Measurements from ENCODE around the gene HCCS. TPM values are rescaled to one million over a fixed set of nuclear protein-coding genes. Genes with fewer than 3 reads are reported as not detected.
"Not testable (repeated sequence)": the region's sequence is repeated elsewhere in the genome, so short reads cannot be mapped to it uniquely, and the experiment has no call there.

HCCS gene
- total RNA-seq, 4 donors from 2014 or later: 10.4 to 25.2 (median 21.1) TPM

DNA sequence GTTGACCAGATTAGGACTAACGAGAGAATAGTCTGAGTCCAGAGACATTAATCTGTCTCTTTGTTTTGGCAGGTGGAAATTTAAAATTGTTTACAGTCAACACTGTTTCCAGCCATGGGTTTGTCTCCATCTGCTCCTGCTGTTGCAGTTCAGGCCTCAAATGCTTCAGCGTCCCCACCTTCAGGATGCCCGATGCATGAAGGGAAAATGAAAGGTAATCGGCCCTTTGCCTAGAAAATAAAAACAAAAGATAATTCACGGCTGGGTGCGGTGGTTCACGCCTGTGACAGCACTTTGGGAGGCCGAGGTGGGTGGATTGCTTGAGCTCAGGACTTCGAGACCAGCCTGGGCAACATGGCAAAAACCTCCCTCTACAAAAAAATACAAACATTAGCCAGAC is 815 bp downstream of the HCCS start:
- no peak for ATAC-seq
- in situ Hi-C loops (cut with MboI; ENCODE audit: low sequenced_read_pairs in 4 of 4): loop anchor here in 2 of 4 donors (25.0 kb wide), 1 partner anchor 925 kb away; no protein-coding TSS in a partner anchor
- no peak for DNase-seq
- H3K36me3 ChIP-seq: peaks cover 0 to 24% of the 10 kb centered on the region in 2 donors
- peak overlapping the region; percentile 84 to 90 (median 88) for H3K27ac ChIP-seq
- H3K4me1 ChIP-seq: peaks cover 4 to 15% of the 10 kb centered on the region in 2 donors
- TF ChIP-seq, protein P1, sequence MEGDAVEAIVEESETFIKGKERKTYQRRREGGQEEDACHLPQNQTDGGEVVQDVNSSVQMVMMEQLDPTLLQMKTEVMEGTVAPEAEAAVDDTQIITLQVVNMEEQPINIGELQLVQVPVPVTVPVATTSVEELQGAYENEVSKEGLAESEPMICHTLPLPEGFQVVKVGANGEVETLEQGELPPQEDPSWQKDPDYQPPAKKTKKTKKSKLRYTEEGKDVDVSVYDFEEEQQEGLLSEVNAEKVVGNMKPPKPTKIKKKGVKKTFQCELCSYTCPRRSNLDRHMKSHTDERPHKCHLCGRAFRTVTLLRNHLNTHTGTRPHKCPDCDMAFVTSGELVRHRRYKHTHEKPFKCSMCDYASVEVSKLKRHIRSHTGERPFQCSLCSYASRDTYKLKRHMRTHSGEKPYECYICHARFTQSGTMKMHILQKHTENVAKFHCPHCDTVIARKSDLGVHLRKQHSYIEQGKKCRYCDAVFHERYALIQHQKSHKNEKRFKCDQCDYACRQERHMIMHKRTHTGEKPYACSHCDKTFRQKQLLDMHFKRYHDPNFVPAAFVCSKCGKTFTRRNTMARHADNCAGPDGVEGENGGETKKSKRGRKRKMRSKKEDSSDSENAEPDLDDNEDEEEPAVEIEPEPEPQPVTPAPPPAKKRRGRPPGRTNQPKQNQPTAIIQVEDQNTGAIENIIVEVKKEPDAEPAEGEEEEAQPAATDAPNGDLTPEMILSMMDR (IDR thresholded peaks at IDR 0.05 in 4 of 5, conservative IDR thresholded peaks at IDR 0.05 in 1 of 5): no peak
- TF ChIP-seq POLR2A (IDR thresholded peaks at IDR 0.05): no peak
- peak overlapping the region; percentile 65 to 81 (median 71) for H3K4me3 ChIP-seq
- no peaks in the 10 kb centered on the region for H3K9me3 ChIP-seq
- H3K27me3 ChIP-seq: no peaks in the 10 kb centered on the region
- intact Hi-C loops (cut with DNase I; ENCODE audit: low total_unique reads): loop anchor here (5.0 kb wide), 1 partner anchor 655 kb away; no protein-coding TSS in a partner anchor

DNA sequence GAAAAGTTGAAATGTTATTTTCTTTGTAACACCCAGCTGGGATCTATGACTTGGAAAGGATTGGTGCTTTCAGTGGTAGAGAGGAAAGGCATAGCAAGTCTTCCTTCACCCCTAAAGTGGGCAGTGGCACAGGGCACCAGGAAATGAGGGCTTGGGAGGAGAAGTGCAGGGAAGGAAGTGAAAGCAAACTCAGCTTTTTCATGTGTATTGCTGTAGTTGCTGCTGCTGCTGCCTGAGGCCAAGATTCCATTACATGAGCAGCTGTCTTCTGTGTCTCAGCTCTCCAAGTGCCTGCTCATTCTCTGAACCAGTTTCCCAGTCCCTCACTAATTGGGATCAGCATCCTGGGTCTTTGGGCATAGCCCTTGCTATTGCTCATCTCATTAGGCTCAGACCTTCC is 2.6 kb downstream of the HCCS start:
- no peak for ATAC-seq
- TF ChIP-seq POLR2A (IDR thresholded peaks at IDR 0.05): no peak
- TF ChIP-seq, protein P1 (IDR thresholded peaks at IDR 0.05 in 4 of 5, conservative IDR thresholded peaks at IDR 0.05 in 1 of 5): no peak
- in situ Hi-C loops (cut with MboI; ENCODE audit: low sequenced_read_pairs in 4 of 4): loop anchor here in 2 of 4 donors (25.0 kb wide), 1 partner anchor 926 kb away; no protein-coding TSS in a partner anchor
- H3K9me3 ChIP-seq: no peaks in the 10 kb centered on the region
- H3K27ac ChIP-seq: peak overlapping the region in 1 of 4 donors; percentile 41
- DNase-seq: no peak
- intact Hi-C loops (cut with DNase I; ENCODE audit: low total_unique reads): loop anchor here (5.0 kb wide), 1 partner anchor 654 kb away; no protein-coding TSS in a partner anchor
- no peaks in the 10 kb centered on the region for H3K27me3 ChIP-seq
- peaks cover 4 to 15% of the 10 kb centered on the region in 2 donors for H3K4me1 ChIP-seq
- peaks cover 0 to 41% of the 10 kb centered on the region in 2 donors for H3K36me3 ChIP-seq
- no peak overlapping the region for H3K4me3 ChIP-seq

DNA sequence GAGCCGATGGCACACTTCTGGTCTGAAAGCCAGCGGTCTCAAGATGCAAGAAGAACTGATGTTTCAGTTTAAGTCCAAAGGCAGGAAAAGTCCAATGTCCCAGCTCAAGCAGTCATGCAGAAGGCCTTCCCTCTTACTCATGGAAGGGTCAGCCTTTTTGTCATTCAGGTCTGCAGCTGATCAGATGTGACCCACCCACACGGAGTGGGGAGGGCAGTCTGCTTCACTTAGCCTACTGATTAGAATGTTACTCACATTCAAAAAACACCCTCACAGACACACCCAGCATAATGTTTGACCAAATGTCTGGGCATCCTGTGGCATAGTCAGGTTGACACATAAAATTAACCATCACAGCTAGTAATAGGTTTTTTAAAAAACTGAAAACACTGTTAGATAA is 6.6 kb downstream of the HCCS start:
- ATAC-seq (no peak), DNase-seq (no peak)
- no peak overlapping the region for H3K27ac ChIP-seq
- no peaks in the 10 kb centered on the region for H3K27me3 ChIP-seq
- intact Hi-C loops (cut with DNase I; ENCODE audit: low total_unique reads) (no loop called here), in situ Hi-C loops (cut with MboI; ENCODE audit: low sequenced_read_pairs in 4 of 4) (loop anchor here in 2 of 4 donors (25.0 kb wide), 1 partner anchor 930 kb away; no protein-coding TSS in a partner anchor)
- H3K36me3 ChIP-seq: peaks cover 0 to 61% of the 10 kb centered on the region in 2 donors
- TF ChIP-seq, protein P1 (IDR thresholded peaks at IDR 0.05 in 4 of 5, conservative IDR thresholded peaks at IDR 0.05 in 1 of 5): no peak
- no peak for TF ChIP-seq POLR2A (IDR thresholded peaks at IDR 0.05)
- peaks cover 0 to 6% of the 10 kb centered on the region in 2 donors for H3K4me1 ChIP-seq
- no peaks in the 10 kb centered on the region for H3K9me3 ChIP-seq
- no peak overlapping the region for H3K4me3 ChIP-seq

DNA sequence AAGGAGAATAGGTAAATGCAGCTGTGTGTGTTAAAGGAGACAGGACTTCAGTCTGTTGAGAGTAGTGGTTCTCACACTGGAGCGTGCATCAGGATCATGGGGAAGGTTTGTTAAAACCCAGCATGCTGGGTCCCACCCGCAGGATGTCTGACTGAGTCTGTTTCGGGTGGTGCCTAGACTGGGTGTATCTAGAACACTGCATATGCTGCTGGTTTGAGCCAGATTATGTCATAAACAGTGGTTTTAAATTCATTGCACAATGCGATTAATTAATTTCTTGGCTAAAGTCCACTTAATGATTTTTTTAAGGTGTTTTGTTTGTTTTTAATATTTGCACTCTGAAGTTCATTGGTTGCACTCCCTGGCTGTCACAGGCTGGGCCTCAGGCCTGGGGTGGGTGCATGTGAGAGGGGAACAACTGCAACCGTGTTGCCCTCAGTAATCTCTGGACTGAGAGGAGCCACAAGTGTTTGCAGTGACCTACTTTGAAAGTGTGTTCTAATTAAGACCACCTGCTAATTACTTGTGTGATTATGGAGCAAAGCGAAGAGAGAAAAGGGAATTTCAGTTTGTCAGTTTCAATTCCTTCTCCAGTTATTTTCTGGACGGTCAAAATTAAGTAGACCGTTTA is 8.3 kb downstream of the HCCS start:
- TF ChIP-seq, protein P1 (IDR thresholded peaks at IDR 0.05 in 4 of 5, conservative IDR thresholded peaks at IDR 0.05 in 1 of 5): no peak
- no peak for TF ChIP-seq POLR2A (IDR thresholded peaks at IDR 0.05)
- H3K36me3 ChIP-seq: peaks cover 0 to 61% of the 10 kb centered on the region in 2 donors
- no peaks in the 10 kb centered on the region for H3K4me1 ChIP-seq
- no peak for DNase-seq
- H3K27me3 ChIP-seq: no peaks in the 10 kb centered on the region
- no peaks in the 10 kb centered on the region for H3K9me3 ChIP-seq
- no peak overlapping the region for H3K27ac ChIP-seq
- ATAC-seq: no peak
- in situ Hi-C loops (cut with MboI; ENCODE audit: low sequenced_read_pairs in 4 of 4): loop anchor here in 2 of 4 donors (25.0 kb wide), 1 partner anchor 932 kb away; no protein-coding TSS in a partner anchor
- intact Hi-C loops (cut with DNase I; ENCODE audit: low total_unique reads): no loop called here
- H3K4me3 ChIP-seq: no peak overlapping the region

DNA sequence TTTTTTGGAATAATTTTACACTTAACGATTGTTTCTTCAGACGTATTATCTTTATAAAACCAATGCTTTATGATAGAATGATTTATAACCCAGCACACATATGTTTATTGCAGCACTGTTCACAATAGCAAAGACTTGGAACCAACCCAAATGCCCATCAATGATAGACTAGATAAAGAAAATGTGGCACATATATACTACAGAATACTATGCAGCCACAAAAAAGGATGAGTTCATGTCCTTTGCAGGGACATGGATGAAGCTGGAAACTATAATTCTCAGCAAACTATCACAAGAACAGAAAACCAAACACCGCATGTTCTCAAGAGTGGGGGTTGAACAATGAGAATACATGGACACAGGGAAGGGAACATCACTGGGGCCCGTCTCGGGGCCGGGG is 12.0 kb downstream of the HCCS start:
- H3K36me3 ChIP-seq: peaks cover 0 to 26% of the 10 kb centered on the region in 2 donors

More for the DNA sequence above, 12.0 kb downstream of the HCCS start:
- DNase-seq; H3K27ac ChIP-seq; ATAC-seq; intact Hi-C loops (cut with DNase I; ENCODE audit: low total_unique reads); H3K9me3 ChIP-seq; H3K4me3 ChIP-seq; H3K27me3 ChIP-seq; H3K4me1 ChIP-seq: not testable (repeated sequence)
- in situ Hi-C loops (cut with MboI; ENCODE audit: low sequenced_read_pairs in 4 of 4): loop anchor here in 2 of 4 donors (25.0 kb wide), 1 partner anchor 936 kb away; no protein-coding TSS in a partner anchor
